NCI-H128 (cell line): ENCODE data around the gene AMPD1.

ENCODE experiments used
- DNase-seq: peaks from one replicate; lab custom pipeline; 2025; ENCODE audit not compliant: unreplicated experiment; lab: John Stamatoyannopoulos, UW

The AMPD1 gene

GRCh38 chr1:114641377-114641776 is 54.0 kb downstream of the AMPD1 start:
- DNase-seq, result no peak

- no peak for DNase-seq
Measured at GRCh38 chr1:114638910-114639309, 56.4 kb downstream of the AMPD1 start.

- no peak for DNase-seq
Measured at GRCh38 chr1:114632427-114632826, 62.9 kb downstream of the AMPD1 start.

GRCh38 chr1:114627107-114627506 is 68.2 kb downstream of the AMPD1 start:
- no peak for DNase-seq

GRCh38 chr1:114623364-114623763 is 72.0 kb downstream of the AMPD1 start:
- no peak for DNase-seq
